ENCODE data around the gene USP17L25. TPM values are rescaled to one million over a fixed set of nuclear protein-coding genes. Genes with fewer than 3 reads are reported as not detected.
"Not testable (repeated sequence)": the region's sequence is repeated elsewhere in the genome, so short reads cannot be mapped to it uniquely, and the experiment has no call there.

Gene USP17L25
- total and polyA plus RNA-seq, 4 experiments from 2014 or later = not detected

GRCh38 chr4:9353338-9353737, 23.6 kb downstream of the USP17L25 start, which contains the start of gene USP17L29:
Gene USP17L29, plus strand, starts transcription at chr4:9353638. Its CDS starts 0 bp downstream, at chr4:9353638.
- intact Hi-C loops (cut with micrococcal nuclease); H3K36me3 Mint-ChIP-seq; CTCF ChIA-PET (ENCODE audit: partially characterized antibody): not testable (repeated sequence)

GRCh38 chr4:9362829-9363228, 33.1 kb downstream of the USP17L25 start, which contains the start of gene USP17L30:
Gene USP17L30, plus strand, starts transcription at chr4:9363129. Its CDS starts 0 bp downstream, at chr4:9363129.
- H3K27me3 Mint-ChIP-seq; intact Hi-C loops (cut with micrococcal nuclease); H3K4me1 Mint-ChIP-seq; DNase-seq; H3K9me3 ChIP-seq (ENCODE audit: control insufficient read depth in 1 of 2, low read length in 2 of 2); H3K4me3 Mint-ChIP-seq; H3K27ac ChIP-seq (ENCODE audit: low read depth, low read length); H3K27ac Mint-ChIP-seq; H3K36me3 Mint-ChIP-seq; CTCF ChIA-PET (ENCODE audit: partially characterized antibody); POLR2A ChIA-PET (ENCODE audit: partially characterized antibody); H3K27me3 ChIP-seq (ENCODE audit: insufficient read depth, low read length); H3K36me3 ChIP-seq (ENCODE audit: insufficient read depth, low read length); H3K9me3 Mint-ChIP-seq; H3K4me1 ChIP-seq (ENCODE audit: insufficient read depth, low read length); H3K4me3 ChIP-seq (ENCODE audit: low read length in 2 of 2): not testable (repeated sequence)

More at GRCh38 chr4:9353338-9353737, 23.6 kb downstream of the USP17L25 start, which contains the start of gene USP17L29:
- H3K4me3 ChIP-seq (ENCODE audit: low read length in 2 of 2); H3K36me3 ChIP-seq (ENCODE audit: insufficient read depth, low read length); H3K27me3 ChIP-seq (ENCODE audit: insufficient read depth, low read length); H3K4me3 Mint-ChIP-seq; H3K4me1 ChIP-seq (ENCODE audit: insufficient read depth, low read length); H3K9me3 Mint-ChIP-seq; H3K4me1 Mint-ChIP-seq; POLR2A ChIA-PET (ENCODE audit: partially characterized antibody); DNase-seq; H3K27ac Mint-ChIP-seq; H3K9me3 ChIP-seq (ENCODE audit: control insufficient read depth in 1 of 2, low read length in 2 of 2); H3K27me3 Mint-ChIP-seq; H3K27ac ChIP-seq (ENCODE audit: low read depth, low read length): not testable (repeated sequence)

DNA sequence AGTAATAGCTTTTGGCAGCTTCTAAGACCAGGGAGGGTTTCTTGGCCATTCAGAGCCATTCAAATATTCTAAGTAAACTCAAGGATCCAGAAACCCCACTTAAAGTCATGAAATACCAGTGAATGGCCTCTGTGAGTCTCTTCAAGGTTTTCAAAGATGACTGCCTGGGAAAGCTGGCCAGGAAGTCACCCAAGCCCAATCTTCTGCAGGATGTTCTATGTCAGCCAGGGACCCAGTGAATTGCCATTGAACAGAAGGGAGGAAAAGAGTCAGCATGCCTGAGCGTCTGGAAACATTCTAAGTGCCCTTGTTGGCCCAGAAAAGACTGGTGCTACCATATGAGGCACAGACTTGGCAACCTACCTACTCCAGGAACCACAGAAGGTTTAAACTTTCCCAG, 50.2 kb downstream of the USP17L25 start:
- H3K27me3 Mint-ChIP-seq; DNase-seq; H3K4me1 Mint-ChIP-seq; H3K36me3 ChIP-seq (ENCODE audit: insufficient read depth, low read length); H3K9me3 ChIP-seq (ENCODE audit: control insufficient read depth in 1 of 2, low read length in 2 of 2); H3K27me3 ChIP-seq (ENCODE audit: insufficient read depth, low read length); POLR2A ChIA-PET (ENCODE audit: partially characterized antibody); H3K36me3 Mint-ChIP-seq; H3K4me3 ChIP-seq (ENCODE audit: low read length in 2 of 2); H3K4me3 Mint-ChIP-seq; H3K27ac Mint-ChIP-seq; H3K27ac ChIP-seq (ENCODE audit: low read depth, low read length); CTCF ChIA-PET (ENCODE audit: partially characterized antibody); intact Hi-C loops (cut with micrococcal nuclease); H3K4me1 ChIP-seq (ENCODE audit: insufficient read depth, low read length); H3K9me3 Mint-ChIP-seq: not testable (repeated sequence)

Other genes with a start within 250 kb of the USP17L25 start
- gene FAM90A26, start 159.5 kb upstream of the USP17L25 start, total RNA-seq = not detected
- not detected for gene FAM90A26, start 159.5 kb upstream of the USP17L25 start, polyA plus RNA-seq
- gene USP17L10, start 119.3 kb upstream of the USP17L25 start, total RNA-seq = not detected
- not detected for gene USP17L10, start 119.3 kb upstream of the USP17L25 start, polyA plus RNA-seq
- gene USP17L11, start 114.5 kb upstream of the USP17L25 start, total RNA-seq = not detected
- not detected for gene USP17L11, start 114.5 kb upstream of the USP17L25 start, polyA plus RNA-seq
- gene USP17L12, start 109.8 kb upstream of the USP17L25 start, total RNA-seq = not detected
- gene USP17L12, start 109.8 kb upstream of the USP17L25 start, polyA plus RNA-seq = not detected
- not detected for gene USP17L13, start 105.0 kb upstream of the USP17L25 start, total RNA-seq
- gene USP17L13, start 105.0 kb upstream of the USP17L25 start, polyA plus RNA-seq = not detected
- not detected for gene USP17L15, start 95.5 kb upstream of the USP17L25 start, total RNA-seq
- gene USP17L15, start 95.5 kb upstream of the USP17L25 start, polyA plus RNA-seq = not detected
- gene USP17L17, start 86.0 kb upstream of the USP17L25 start, total RNA-seq = not detected
- gene USP17L17, start 86.0 kb upstream of the USP17L25 start, polyA plus RNA-seq = not detected
- not detected for gene USP17L18, start 81.3 kb upstream of the USP17L25 start, total RNA-seq
- not detected for gene USP17L18, start 81.3 kb upstream of the USP17L25 start, polyA plus RNA-seq
- not detected for gene USP17L19, start 76.5 kb upstream of the USP17L25 start, total RNA-seq
- not detected for gene USP17L19, start 76.5 kb upstream of the USP17L25 start, polyA plus RNA-seq
- gene USP17L20, start 71.8 kb upstream of the USP17L25 start, total RNA-seq = not detected
- not detected for gene USP17L20, start 71.8 kb upstream of the USP17L25 start, polyA plus RNA-seq
- gene USP17L21, start 67.0 kb upstream of the USP17L25 start, total RNA-seq = not detected
- not detected for gene USP17L21, start 67.0 kb upstream of the USP17L25 start, polyA plus RNA-seq
- not detected for gene USP17L22, start 62.3 kb upstream of the USP17L25 start, total RNA-seq
- gene USP17L22, start 62.3 kb upstream of the USP17L25 start, polyA plus RNA-seq = not detected
- not detected for gene USP17L24, start 4.7 kb upstream of the USP17L25 start, total RNA-seq
- not detected for gene USP17L24, start 4.7 kb upstream of the USP17L25 start, polyA plus RNA-seq
- gene USP17L26, start 4.7 kb downstream of the USP17L25 start, total RNA-seq = not detected
- gene USP17L26, start 4.7 kb downstream of the USP17L25 start, polyA plus RNA-seq = not detected
- not detected for gene USP17L5, start 9.5 kb downstream of the USP17L25 start, total RNA-seq
- not detected for gene USP17L5, start 9.5 kb downstream of the USP17L25 start, polyA plus RNA-seq
- gene USP17L27, start 14.2 kb downstream of the USP17L25 start, total RNA-seq = not detected
- gene USP17L27, start 14.2 kb downstream of the USP17L25 start, polyA plus RNA-seq = not detected
- not detected for gene USP17L28, start 19.0 kb downstream of the USP17L25 start, total RNA-seq
- gene USP17L28, start 19.0 kb downstream of the USP17L25 start, polyA plus RNA-seq = not detected
- gene USP17L29, start 23.7 kb downstream of the USP17L25 start, total RNA-seq = not detected
- not detected for gene USP17L29, start 23.7 kb downstream of the USP17L25 start, polyA plus RNA-seq
- not detected for gene USP17L30, start 33.2 kb downstream of the USP17L25 start, total RNA-seq
- gene USP17L30, start 33.2 kb downstream of the USP17L25 start, polyA plus RNA-seq = not detected
- not detected for gene DEFB131A, start 114.5 kb downstream of the USP17L25 start, total RNA-seq
- gene DEFB131A, start 114.5 kb downstream of the USP17L25 start, polyA plus RNA-seq = not detected